Amniotic stem cell (primary cell): ENCODE data around the gene USB1.

ENCODE experiments used
- DNase-seq: peaks from one replicate; lab custom pipeline; 2025; lab: John Stamatoyannopoulos, UW

The USB1 gene

GRCh38 chr16:58034774-58035173 lies 33.6 kb downstream of the USB1 start:
- no peak for DNase-seq

DNA sequence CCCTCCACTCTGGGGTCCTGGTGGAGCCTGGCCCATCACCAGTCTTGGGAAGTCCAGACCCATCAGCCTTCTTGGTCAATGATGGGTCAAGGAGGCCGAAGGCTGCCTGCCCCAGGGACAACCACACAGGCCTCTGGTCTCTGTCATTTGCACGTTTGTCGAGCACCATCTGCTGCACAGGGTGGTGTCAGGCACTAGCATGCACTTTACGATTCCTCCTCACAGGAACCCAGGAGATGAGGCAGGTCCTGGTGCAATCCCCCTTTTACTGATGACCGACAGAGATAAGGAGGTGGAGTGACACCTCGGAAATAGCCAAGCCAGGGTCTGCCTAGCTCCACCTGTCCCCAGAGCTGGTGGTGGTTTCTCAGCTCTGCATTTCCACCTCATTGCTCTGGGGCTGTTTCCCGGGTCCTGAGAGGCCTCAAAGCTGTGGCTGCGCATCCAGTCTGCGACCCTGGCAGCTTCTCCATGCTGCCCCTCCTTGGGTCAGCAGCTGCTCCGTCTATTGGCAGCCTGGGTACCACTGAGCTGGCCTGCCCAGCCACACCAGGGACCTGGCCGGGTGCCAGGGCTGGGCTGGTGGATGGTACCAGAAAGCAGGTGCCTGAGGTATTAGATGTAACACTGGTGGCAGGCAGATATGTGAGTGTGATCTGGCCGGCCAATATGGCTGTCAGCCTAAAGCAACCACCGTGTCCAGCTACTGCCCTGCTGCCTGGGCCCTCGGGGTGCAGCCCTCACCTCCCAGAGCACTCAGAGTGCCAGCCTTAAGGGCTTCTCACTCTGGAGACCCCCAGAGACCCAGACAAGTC lies 34.4 kb downstream of the USB1 start:
- no peak for DNase-seq

DNA sequence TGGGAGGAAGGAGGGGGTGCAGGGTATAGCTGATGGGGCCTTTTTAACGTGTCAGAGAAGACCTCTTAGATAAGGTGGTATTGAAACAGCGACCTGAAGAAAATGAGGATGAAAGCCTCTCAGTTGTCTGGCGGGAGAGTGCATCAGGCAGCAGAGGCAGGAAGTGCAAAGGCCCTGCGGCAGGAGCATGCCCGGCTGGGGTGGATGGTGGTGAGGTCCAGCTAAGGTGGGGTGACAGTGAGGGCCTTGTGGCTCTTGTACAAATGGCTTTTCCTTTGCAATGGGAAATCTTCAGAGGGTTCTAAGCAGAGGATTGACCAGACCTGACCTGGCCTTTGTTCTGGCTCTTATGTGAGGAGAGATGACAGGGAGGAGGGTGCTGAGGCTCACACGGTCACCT lies 35.7 kb downstream of the USB1 start:
- no peak for DNase-seq

- no peak for DNase-seq
These were observed 36.3 kb downstream of the USB1 start for GRCh38 chr16:58037365-58038057.

- DNase-seq: no peak
These were observed 37.0 kb downstream of the USB1 start for GRCh38 chr16:58038219-58038641.

DNA sequence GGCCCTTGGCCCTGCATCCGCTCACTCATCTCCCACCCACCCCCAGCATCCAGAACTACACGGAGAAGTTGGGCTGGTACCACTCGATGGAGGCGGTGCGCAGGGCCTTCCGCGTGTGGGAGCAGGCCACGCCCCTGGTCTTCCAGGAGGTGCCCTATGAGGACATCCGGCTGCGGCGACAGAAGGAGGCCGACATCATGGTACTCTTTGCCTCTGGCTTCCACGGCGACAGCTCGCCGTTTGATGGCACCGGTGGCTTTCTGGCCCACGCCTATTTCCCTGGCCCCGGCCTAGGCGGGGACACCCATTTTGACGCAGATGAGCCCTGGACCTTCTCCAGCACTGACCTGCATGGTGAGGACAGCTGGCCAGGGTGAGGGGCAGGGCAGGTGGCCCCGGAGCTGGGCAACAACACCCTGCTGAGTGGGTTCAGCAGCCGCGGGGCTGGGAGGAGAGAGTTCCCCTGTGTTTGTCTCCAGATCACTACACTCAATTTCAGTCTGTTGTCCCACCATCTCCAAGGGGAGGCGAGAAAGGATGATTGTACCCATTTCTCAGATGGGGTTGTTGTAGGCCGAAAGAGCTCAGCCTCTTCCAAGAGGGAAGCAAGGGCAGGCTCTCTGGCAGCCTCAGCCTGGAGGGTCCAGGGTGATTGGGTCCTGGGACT lies 38.8 kb downstream of the USB1 start:
- DNase-seq: no peak

GRCh38 chr16:58040496-58040846 lies 39.3 kb downstream of the USB1 start:
- no peak for DNase-seq

DNA sequence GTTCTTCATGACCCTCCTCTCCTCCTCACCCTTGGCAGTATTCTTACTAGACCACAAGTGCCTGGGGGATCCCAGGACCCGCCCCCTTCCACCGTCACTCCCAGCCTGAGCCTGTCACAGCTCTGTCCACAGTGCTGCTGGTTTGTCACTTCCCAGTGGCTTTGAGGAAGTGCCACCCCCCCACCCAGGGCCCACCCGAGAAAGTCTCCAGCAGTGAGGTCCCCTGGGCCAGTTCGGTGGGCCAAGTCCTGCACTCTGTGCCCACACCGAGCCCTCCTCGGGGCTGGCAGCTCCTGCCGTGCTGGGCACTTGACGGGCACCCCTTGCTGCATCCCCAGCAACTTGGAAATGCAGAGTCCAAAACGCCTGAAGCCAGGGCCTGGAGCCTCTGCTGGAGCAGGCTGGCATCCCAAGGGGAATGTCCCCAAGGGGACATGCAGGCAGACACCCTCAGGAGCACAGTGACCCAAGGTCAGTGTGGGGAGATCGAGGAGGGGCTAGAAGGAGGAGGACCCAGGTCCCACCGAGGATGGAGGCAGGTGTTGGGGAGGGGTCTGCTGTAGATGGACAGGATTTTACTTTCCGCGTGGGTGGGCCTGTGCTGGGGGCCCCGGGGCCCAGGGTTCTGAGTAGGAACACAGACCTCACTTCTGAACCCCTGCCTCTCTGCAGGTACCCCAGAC lies 39.9 kb downstream of the USB1 start:
- no peak for DNase-seq

DNA sequence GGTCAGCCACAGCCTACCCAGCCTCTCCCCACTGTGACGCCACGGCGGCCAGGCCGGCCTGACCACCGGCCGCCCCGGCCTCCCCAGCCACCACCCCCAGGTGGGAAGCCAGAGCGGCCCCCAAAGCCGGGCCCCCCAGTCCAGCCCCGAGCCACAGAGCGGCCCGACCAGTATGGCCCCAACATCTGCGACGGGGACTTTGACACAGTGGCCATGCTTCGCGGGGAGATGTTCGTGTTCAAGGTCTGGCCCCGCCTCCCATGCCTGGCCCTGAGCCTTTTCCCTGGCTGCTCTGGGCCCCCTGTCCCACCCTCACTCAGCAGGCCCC lies 40.4 kb downstream of the USB1 start:
- no peak for DNase-seq

DNA sequence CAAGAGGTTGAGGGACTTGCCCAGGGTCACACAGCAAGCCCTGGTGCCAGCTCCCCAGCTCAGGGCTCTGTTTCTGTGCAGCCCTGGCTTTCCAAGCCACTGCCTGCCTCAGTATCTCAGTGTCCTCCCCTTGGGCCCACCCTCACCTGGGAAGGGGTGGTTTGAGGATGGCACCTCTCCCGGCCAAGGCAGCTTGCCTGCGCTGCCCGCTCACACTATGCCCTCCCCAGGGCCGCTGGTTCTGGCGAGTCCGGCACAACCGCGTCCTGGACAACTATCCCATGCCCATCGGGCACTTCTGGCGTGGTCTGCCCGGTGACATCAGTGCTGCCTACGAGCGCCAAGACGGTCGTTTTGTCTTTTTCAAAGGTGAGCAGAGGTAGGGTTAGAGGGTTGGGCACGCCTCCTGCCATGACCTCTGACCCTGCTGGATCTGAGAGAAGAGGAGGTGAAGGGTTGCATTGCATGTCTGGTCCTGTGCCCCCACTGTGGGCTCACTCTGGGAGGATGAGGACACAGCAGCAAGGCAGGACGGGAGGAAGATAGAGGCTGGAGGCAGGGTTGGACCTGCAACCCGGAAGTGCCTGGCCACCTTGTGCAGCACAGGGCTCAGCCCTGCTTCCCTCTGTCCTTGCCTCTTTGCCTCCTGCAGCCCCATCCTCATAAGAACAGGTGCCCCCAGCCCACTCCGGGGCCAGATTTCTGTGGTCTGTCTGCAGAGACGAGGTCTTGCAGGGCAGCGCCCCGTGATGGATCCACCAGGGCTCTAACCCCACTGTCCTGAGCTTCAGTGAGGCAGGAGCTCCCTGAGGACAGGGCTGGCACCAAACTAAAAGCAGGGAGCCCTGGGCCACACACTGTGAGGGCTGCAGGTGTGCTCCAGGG lies 41.0 kb downstream of the USB1 start:
- DNase-seq: no peak

GRCh38 chr16:58042886-58043515 lies 41.8 kb downstream of the USB1 start:
- DNase-seq: no peak

DNA sequence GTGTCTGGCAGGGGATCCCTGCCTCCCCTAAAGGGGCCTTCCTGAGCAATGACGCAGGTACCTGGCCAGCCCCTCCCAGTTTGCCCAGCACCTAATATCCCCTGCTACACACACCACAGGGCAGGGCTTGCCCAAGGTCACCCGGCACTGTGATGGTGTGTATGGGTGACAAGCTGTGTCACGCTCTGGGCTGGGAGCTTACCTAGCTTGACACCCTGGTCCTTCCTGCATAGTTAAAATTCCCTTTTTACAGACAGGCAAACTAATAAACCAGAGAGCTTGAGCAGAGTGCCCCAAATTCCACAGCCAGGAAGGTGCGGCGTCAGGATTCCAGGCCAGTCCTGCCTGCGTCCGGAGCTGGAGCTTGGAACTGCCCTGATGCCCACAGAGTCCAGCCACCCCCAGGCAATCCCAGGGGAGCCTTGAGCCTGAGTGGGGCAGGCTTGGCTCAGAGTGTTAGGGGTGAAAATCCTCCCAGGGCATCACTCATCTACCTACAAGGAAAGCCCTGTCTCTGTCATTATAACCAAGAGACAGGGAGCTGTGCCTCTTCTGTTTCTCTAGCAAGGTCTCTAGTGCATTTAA lies 42.5 kb downstream of the USB1 start:
- no peak for DNase-seq

DNA sequence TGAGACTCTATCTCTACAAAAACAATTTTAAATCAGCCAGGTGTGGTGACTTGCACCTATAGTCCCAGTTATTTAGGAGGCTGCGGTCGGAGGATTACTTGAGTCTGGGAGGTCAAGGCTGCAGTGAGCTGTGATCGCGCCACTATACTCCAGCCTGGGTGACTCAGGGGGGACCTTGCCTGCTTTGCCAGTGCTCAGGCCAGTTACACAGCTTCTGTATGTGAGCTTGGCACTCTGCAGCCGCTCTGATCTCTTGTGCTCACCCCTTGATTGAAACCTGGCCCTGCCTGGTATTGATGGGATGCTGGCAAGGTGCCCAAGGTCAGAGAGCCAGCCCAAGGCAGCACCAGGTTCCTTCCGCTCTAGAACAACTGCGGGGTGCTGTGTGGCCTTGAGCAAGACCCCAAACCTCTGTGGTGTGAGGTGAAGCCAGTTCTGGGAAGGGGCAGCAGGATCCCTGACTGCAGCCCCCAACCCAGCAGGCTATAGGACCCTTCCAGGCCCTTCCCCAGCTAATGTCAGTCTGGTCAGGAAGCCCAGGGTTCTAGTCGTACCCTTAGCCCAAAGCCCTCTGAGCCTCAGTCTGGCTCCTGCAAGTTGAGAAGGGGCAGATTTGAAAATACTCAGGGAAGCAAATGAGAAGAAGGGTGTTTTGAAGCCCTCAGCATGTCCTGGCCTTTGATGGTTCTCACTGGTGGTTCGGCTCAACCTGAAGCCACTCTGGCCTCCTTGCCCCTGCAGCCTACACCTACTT lies 43.2 kb downstream of the USB1 start:
- no peak for DNase-seq

GRCh38 chr16:58045096-58045495 lies 43.9 kb downstream of the USB1 start:
- no peak for DNase-seq

DNA sequence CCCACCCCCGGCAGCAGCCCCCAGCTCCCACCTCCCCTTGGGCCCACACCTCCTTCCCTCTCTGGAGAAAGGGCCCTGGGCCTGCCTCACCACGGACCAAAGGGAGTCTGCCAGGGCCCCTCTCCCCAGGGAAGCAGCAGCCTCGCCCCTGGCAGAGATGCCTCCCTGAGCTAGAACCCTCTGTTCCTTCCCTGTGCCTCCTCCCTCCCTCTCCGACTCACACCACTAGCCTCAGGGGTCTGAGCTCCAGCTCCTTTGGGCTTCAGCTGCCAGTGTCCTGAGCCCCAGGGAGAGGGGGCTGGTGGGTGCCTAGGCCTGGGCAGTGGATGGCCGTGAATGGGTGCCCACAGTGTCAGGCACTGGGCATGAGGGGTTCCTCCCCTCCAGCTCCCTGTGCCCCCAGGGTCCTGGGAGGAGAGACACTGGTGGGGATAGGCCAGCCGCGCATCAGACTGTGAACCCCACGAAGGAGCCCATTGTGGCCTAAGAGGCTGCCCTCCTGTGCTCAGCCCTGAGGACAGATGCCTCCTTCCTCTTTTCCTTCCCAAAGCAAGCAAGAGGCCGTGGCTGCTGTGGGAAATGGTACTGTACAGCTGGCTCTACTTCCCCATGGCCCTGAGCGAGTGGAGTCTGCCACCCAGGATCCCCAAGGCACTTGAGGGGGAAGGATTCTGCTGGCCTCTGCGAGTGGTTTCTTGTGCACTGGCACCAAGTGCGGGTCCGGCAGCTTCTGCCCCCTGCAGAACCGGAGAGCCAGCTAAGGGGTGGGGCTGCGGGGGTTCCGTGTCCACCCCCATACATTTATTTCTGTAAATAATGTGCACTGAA lies 45.1 kb downstream of the USB1 start:
- DNase-seq: no peak

DNA sequence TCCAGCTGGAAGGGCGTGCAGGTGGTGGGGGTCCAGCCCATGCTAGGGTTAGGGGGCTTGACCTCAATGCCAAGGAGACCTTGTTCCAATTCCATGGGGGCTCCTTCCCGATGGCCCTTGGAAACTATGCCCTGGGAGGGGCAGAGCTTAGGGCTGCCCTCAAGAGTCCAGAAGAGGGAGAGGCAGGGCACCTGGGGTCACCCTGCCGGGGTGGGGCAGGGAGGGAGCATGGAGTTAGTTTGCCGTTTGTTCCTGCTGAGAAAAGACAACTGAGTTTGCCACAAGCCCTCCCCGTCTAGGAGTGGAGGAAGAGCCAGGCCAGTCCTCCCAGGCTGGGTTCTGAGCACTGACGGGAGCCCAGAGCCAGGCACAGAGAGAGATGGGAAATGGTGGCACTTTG lies 45.7 kb downstream of the USB1 start:
- no peak for DNase-seq

DNA sequence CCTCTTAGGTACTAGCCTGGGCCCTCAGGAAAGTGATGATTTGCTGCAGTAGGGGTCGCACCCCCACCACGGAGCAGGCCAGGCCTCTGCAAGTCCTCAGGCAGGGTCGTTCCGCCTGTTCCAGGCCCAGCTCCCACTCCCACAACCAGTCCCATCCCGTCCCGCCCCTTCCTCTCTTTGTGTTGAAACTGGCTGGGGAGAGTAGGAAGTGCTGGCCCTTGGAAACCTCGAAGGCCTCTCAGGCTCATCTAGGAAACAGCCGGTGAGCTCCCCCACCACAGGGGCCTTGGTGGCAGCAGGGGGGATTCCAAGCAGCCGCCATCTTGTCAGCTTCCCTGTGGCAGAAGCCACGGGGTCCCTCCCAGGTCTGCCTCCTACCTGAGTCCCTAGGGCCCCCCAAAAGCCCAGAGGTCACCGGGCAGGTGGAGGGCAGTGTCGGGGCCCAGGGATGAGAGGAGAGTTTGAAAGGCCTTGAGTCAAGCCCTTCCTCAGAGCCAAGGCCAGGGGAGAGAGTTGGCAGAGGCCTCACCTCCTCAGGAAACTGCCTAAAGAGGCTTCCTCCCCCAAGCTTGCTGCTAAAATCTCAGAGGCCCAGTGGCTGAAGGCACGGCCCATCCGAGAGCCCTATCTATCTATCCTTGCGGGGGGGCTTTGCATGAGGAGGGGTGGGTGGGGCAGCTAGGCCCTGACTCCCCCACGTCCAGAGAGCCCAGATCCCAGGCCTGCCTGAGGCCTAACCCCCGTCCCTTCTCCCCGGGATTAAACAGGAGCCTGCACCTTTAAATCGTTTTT lies 46.5 kb downstream of the USB1 start:
- no peak for DNase-seq

GRCh38 chr16:58048494-58049231 lies 47.5 kb downstream of the USB1 start:
- no peak for DNase-seq
